ENCODE results near the gene TBC1D1. TPM values are rescaled to one million over a fixed set of nuclear protein-coding genes. Genes with fewer than 3 reads are reported as not detected.
A peak's percentile ranks its signal among the peaks of the same experiment; 100 is the strongest.

TBC1D1 gene
- total RNA-seq, 4 donors from 2014 or later = 122 to 258 (median 139) TPM

DNA sequence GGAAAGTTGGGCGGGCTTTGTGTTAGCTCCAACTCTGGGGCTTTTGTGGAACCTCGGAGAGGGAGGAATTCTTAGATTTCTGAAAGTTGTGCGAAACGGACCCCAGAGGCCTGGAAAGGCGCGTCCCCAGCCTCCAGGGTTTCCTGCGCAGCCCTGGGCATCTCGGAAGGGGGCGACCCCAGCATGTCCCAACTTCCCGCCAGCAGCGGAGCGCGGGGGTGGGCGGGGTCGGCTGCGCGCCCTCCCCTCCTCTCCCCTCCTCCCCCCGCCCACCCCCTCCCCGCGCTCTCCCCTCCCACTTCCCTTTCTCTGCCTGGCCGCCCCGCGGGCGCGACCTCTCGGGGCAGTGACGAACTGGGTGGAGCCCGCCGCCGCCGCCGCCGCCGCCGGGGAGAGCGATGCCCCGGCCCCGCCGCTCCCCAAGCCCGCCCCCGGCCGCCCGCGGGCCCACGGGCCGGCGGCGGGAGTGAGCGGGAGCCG lies 86.1 kb downstream of the TBC1D1 start:
- Histone ChIP-seq H3K27me3 (no peaks in the 10 kb centered on the region), H3K9me3 (no peaks in the 10 kb centered on the region), H3K36me3 (no peaks in the 10 kb centered on the region), H3K4me1 (peaks cover 4 to 47% (median 39%) of the 10 kb centered on the region in 4 donors), H3K4me3 (peak overlapping the region; percentile 53 to 93 (median 80)), H3K27ac (peak overlapping the region; percentile 94 to 98 (median 96))
- in situ Hi-C loops (cut with MboI; ENCODE audit: low pct_ligation_motif_present in 1 of 4, low pct_unique_long_range_greater_than_20kb in 1 of 4, low sequenced_read_pairs in 3 of 4) = no loop called here
- intact Hi-C loops (cut with DNase I; ENCODE audit: low total_unique reads) = loop anchor here (2.0 to 10.0 kb wide), 2 partner anchors 48 to 86 kb away; partner anchors contain the start of gene TBC1D1
- DNase-seq = peak; percentile 85
- TF ChIP-seq CTCF (IDR thresholded peaks at IDR 0.05) (peak in 1 of 5 experiments; percentile 16), POLR2AphosphoS5 (IDR thresholded peaks at IDR 0.05) (peak; percentile 6 to 10 (median 8)), EP300 (IDR thresholded peaks at IDR 0.05; ENCODE audit: low read depth) (no peak), POLR2A (IDR thresholded peaks at IDR 0.05) (no peak)
- WGBS, 2 donors (ENCODE audit: low coverage in 1 of 2) = 5% methylated on average over 17 of the region's 50 CpGs; no CpG with 5 or more reads in 1 of the 2 donors

DNA sequence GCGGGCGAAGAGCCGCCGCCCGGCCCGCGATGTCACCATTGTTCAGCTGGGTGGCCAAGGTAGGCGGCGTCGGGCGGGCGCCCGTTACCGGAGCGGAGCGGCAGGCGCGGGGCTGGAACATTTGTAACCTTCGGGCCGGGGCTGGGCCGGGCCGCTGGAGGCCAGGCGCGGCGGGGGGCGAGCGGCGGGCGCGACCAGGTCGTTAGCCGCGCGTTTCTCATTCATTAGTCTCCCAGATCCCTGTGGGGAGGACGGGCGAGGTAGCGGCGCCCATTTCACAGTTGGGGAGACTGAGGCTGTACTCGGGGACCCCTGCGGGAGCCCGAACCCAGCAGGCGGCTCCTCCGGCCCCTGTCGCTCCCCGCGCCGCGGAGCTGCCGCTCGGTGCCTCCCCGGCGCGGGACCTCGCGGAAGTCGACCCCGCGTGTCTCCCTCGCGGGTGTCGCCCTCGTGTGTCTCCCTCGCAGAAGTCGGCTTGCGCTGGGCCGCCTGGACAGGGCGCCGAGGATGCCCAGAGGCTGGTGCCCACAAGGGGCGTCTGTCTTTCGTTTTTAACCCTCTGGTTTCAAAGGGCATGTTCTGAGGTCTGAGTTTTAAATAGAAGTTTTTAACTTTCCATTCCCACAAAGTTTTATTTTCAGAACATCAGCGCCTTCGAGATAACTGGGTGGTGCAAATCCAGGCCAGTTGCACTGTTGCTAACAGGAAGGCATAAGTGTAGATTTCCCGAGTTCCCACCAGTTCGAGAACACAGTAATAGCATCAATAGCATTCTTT lies 86.8 kb downstream of the TBC1D1 start:
- 0 to 1% methylated on average over 3 to 65 of the region's 74 CpGs for WGBS, 2 donors (ENCODE audit: low coverage in 1 of 2)
- H3K36me3 ChIP-seq = no peaks in the 10 kb centered on the region
- no peaks in the 10 kb centered on the region for H3K27me3 ChIP-seq
- peaks cover 4 to 51% (median 41%) of the 10 kb centered on the region in 4 donors for H3K4me1 ChIP-seq
- peak overlapping the region; percentile 94 to 98 (median 96) for H3K27ac ChIP-seq
- peak overlapping the region; percentile 53 to 93 (median 80) for H3K4me3 ChIP-seq
- TF ChIP-seq POLR2AphosphoS5 (IDR thresholded peaks at IDR 0.05) (peak; percentile 8 to 56 (median 33)), POLR2A (IDR thresholded peaks at IDR 0.05) (peak; percentile 28), EP300 (IDR thresholded peaks at IDR 0.05; ENCODE audit: low read depth) (no peak), CTCF (IDR thresholded peaks at IDR 0.05) (peak; percentile 64 to 78 (median 67))
- in situ Hi-C loops (cut with MboI; ENCODE audit: low pct_ligation_motif_present in 1 of 4, low pct_unique_long_range_greater_than_20kb in 1 of 4, low sequenced_read_pairs in 3 of 4) = no loop called here
- DNase-seq = peak; percentile 84
- intact Hi-C loops (cut with DNase I; ENCODE audit: low total_unique reads) = loop anchor here (2.0 to 10.0 kb wide), 2 partner anchors 47 to 87 kb away; partner anchors contain the start of gene TBC1D1
- H3K9me3 ChIP-seq = no peaks in the 10 kb centered on the region

DNA sequence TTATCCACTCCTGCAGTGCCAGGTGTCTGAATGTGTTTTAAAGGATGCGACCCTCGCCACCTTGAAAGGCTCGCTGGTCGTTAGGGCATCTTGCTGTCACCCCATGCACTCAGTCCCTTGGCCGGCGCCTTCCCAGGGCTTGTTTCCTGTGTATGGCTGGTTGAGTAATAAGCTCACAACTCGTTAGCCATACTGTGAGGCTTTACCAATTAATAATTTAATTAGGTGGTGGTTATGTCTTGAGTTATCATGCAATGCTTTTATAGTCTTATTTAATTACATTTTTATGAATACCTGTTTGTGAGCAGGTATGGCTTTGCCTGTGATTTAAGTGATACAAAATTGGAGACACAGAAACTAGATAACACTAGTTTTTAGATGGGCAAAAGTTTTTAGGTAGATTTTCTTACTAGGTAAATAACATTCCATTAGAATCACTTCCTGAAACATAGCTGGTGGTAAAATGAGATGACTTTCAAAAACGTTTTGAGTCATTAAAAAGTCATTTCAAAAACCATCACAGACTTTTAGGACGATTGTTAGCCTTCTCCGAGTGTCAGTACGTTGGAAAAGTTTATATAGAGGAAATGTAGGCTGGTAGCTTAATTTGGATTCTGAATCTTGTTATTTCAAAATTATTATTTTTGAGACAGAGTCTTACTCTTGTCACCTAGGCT lies 87.5 kb downstream of the TBC1D1 start:
- no peaks in the 10 kb centered on the region for H3K9me3 ChIP-seq
- H3K4me3 ChIP-seq = peak overlapping the region; percentile 53 to 93 (median 80)
- peak; percentile 54 for DNase-seq
- no peaks in the 10 kb centered on the region for H3K36me3 ChIP-seq
- no peak for TF ChIP-seq POLR2A (IDR thresholded peaks at IDR 0.05)
- TF ChIP-seq CTCF (IDR thresholded peaks at IDR 0.05) = no peak
- TF ChIP-seq EP300 (IDR thresholded peaks at IDR 0.05; ENCODE audit: low read depth) = no peak
- peaks cover 4 to 51% (median 41%) of the 10 kb centered on the region in 4 donors for H3K4me1 ChIP-seq
- intact Hi-C loops (cut with DNase I; ENCODE audit: low total_unique reads) (loop anchor here (10.0 kb wide), 1 partner anchor 46 kb away; no protein-coding TSS in a partner anchor), in situ Hi-C loops (cut with MboI; ENCODE audit: low pct_ligation_motif_present in 1 of 4, low pct_unique_long_range_greater_than_20kb in 1 of 4, low sequenced_read_pairs in 3 of 4) (no loop called here)
- WGBS, 2 donors (ENCODE audit: low coverage in 1 of 2) = 18 to 34% methylated on average over 4 to 11 of the region's 11 CpGs
- H3K27me3 ChIP-seq = no peaks in the 10 kb centered on the region
- peak overlapping the region; percentile 94 to 98 (median 96) for H3K27ac ChIP-seq

DNA sequence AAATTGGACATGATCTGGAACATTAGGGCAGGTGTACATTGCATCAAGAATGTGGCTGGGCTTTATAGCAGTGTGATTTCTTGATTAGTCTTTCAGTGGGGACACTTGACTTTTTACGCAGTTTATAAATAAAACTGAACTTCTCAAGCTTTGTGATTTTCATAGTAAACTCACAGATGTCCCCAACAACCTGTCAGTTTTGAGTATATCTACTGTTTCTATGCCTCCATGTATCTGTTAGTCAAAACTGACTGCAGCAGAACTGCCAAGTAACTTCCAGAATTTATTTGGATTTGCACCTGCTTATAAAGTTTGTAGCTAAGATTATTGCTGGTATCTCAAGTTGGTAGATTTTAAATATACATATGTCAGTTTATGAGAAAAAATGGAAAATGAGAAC lies 89.4 kb downstream of the TBC1D1 start:
- intact Hi-C loops (cut with DNase I; ENCODE audit: low total_unique reads) (no loop called here), in situ Hi-C loops (cut with MboI; ENCODE audit: low pct_ligation_motif_present in 1 of 4, low pct_unique_long_range_greater_than_20kb in 1 of 4, low sequenced_read_pairs in 3 of 4) (no loop called here)
- no peak for DNase-seq
- Histone ChIP-seq H3K4me1 (peaks cover 4 to 51% (median 41%) of the 10 kb centered on the region in 4 donors), H3K4me3 (no peak overlapping the region), H3K9me3 (no peaks in the 10 kb centered on the region), H3K27ac (peak overlapping the region in 3 of 4 donors; percentile 94 to 98 (median 97)), H3K36me3 (no peaks in the 10 kb centered on the region), H3K27me3 (no peaks in the 10 kb centered on the region)
- no peak for TF ChIP-seq CTCF (IDR thresholded peaks at IDR 0.05)
- TF ChIP-seq POLR2AphosphoS5 (IDR thresholded peaks at IDR 0.05) = no peak
- TF ChIP-seq POLR2A (IDR thresholded peaks at IDR 0.05) = no peak
- no peak for TF ChIP-seq EP300 (IDR thresholded peaks at IDR 0.05; ENCODE audit: low read depth)
- 68 to 80% methylated on average over 1 of the region's 1 CpG for WGBS, 2 donors (ENCODE audit: low coverage in 1 of 2)

All from transverse colon (tissue), 4 donors.